Mucosa of rectum (tissue), 2 donors: ENCODE measurements around the gene DCLRE1A.

Source experiments
- H3K27ac ChIP-seq, 2 donors: one replicate each; pipeline ENCODE4 v1.7.0; 2013; ENCODE audit warnings: inconsistent platforms in 2 of 2, low read depth in 2 of 2, low read length in 2 of 2
- H3K27me3 ChIP-seq, 2 donors: one replicate each; pipeline ENCODE4 v1.7.0; 2013; ENCODE audit warnings: low read length in 2 of 2; ENCODE audit not compliant: control insufficient read depth in 2 of 2, insufficient read depth in 2 of 2
- H3K36me3 ChIP-seq, 2 donors: one replicate each; pipeline ENCODE4 v1.7.0; 2013; ENCODE audit warnings: low read length in 2 of 2; ENCODE audit not compliant: control insufficient read depth in 2 of 2, insufficient read depth in 2 of 2
- H3K4me1 ChIP-seq, 2 donors: one replicate each; pipeline ENCODE4 v1.7.0; 2013; ENCODE audit warnings: low read length in 2 of 2, mild to moderate bottlenecking in 1 of 2; ENCODE audit not compliant: control insufficient read depth in 2 of 2, insufficient read depth in 2 of 2
- H3K4me3 ChIP-seq, 2 donors: one replicate each; pipeline ENCODE4 v1.7.0; 2013; ENCODE audit warnings: low read length in 2 of 2
- H3K9ac ChIP-seq, 2 donors: one replicate each; pipeline ENCODE4 v1.7.0; 2013; ENCODE audit warnings: low read length in 2 of 2, low read depth in 1 of 2, mild to moderate bottlenecking in 1 of 2
- H3K9me3 ChIP-seq, 2 donors: one replicate each; pipeline ENCODE4 v1.7.0; 2013; ENCODE audit warnings: low read length in 2 of 2; ENCODE audit not compliant: control insufficient read depth in 2 of 2
- donor health status: healthy.
- donor health status: Normal muscosa, but diverticular disease.

DCLRE1A gene

DNA sequence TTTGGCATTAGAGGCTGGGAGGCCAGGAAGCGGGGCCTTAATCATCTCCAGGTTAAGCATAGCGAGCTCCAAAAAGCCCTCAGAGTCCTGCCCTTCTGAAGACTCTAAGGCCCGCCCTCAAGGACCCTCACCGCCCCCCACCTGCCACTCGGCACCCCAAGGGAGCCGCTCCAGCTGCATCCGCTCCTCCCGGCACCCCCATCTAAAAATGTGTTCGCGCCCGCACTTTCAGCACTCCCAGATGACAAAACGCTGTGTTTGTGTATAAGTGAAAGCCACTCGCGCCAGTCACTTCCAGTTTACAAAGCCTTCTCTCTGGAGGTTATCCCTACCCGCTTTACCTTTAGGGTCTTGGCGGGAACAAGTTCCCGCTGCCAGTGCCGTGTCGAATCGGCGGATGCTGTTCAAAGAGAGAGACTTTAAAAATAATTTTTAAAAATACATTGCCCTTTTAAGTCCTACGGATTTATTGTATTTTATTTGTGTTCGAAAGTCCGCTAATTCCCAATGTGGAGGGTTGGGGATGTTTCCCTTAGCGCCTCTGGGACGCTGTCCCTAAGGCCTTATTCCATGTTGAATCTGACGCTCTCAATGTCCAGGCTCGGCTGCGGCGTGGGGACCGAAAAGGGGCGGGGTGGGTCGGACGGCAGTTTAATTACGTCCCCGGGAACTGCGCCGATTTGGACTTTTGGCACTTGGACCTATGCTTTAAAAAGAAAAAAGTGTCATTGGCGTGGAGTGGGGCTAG lies at the start of gene DCLRE1A, which contains the start of gene NHLRC2:
TSS of gene DCLRE1A (minus strand) at position 70 of the 748 bp plus-strand sequence. CDS start 900 bp downstream, outside the sequence.
TSS of gene NHLRC2 (plus strand) at position 649 of the 748 bp plus-strand sequence. CDS start 212 bp downstream, outside the sequence.
- H3K9me3 ChIP-seq, result no peaks in the 10 kb centered on the region
- peak within 1 kb of the TSS; percentile 94 to 99 for H3K4me3 ChIP-seq
- no peaks in the 10 kb centered on the region for H3K27me3 ChIP-seq
- peaks cover 2 to 3% of the 10 kb centered on the region in 2 donors for H3K36me3 ChIP-seq
- H3K9ac ChIP-seq, result peak within 1 kb of the TSS; percentile 91 to 97
- peaks cover 10 to 11% of the 10 kb centered on the region in 2 donors for H3K4me1 ChIP-seq
- H3K27ac ChIP-seq, result peak within 1 kb of the TSS; percentile 83 to 86

DNA sequence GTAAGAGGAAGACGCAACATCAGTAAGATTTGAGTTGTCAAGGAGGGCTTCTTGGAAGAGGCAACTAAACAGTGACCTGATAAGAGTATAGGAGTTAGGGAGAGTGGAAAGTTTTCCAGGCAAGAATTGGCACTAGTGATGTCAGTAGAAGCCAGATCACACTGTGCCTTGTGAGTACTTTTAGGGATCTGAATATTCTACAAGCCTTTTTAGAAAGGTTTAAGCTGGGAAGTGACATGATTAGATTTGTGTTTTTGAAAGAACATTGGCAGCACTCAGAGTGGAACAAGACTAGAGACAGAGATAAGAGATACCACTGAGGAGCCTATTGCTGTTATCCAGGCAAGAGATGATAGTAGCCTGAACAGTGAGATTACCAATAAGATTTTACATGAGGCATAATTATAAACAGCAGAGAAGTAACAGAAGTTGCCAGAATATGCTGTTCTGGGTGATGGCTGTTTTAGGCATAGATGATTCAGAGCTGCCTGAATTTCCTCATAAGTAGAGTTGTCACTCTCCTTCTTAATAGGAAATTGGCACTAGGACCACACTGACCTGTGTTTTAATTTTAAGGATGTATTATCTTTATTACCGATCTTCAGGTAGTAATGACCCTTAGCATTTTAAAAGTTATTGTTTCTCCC lies 46.2 kb upstream of the DCLRE1A start:
- H3K27ac ChIP-seq, result no peak overlapping the region

DNA sequence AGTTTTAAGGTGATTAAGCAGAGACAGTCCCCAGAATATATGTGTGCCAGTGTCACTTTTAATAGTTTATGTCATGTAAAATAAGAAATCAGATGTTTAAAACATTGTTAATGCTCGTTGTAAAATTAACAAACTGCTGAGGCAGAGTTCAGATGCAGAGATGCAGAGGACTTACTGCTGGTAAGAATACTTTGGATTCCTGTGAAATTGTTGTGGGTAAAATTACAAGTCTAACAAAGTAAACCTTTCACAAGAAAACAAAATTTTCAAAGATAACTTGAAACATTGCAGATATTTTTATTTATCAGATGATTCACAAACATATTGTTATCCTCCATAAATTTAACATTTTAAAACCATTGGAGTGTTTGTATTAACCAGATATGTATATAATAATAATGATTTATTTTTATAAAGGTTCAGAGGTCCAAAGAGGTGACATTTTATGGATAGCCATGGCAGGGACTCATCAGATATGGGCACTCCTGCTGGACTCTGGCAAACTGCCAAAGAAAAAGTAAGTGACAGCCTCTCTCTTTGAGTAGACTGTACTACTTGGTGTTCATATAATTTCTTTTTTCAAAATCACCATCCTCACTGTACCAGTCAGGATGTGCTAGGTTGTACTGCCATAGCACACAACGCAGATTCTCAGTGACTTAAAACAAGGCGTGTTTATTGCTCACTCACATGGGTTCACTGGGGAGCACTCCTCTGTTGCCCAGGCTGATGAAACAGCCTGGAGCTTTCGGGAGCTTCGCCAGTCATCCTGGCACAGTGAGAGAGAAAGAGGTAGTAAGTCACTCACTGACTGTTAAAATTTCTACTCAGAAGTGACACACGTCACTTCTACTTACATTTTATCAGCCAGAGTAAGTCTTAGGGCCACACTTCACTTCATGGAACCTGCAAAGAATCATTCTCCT lies 44.1 kb upstream of the DCLRE1A start:
- Histone ChIP-seq H3K27me3 (no peaks in the 10 kb centered on the region), H3K9ac (no peak overlapping the region), H3K9me3 (no peaks in the 10 kb centered on the region), H3K4me1 (no peaks in the 10 kb centered on the region), H3K36me3 (peaks cover 15 to 26% of the 10 kb centered on the region in 2 donors), H3K27ac (no peak overlapping the region), H3K4me3 (no peak overlapping the region)

More for the DNA sequence above, 46.2 kb upstream of the DCLRE1A start:
- peaks cover 26 to 34% of the 10 kb centered on the region in 2 donors for H3K36me3 ChIP-seq
- H3K4me1 ChIP-seq, result no peaks in the 10 kb centered on the region
- no peak overlapping the region for H3K9ac ChIP-seq
- H3K4me3 ChIP-seq, result no peak overlapping the region
- H3K27me3 ChIP-seq, result no peaks in the 10 kb centered on the region
- H3K9me3 ChIP-seq, result no peaks in the 10 kb centered on the region

DNA sequence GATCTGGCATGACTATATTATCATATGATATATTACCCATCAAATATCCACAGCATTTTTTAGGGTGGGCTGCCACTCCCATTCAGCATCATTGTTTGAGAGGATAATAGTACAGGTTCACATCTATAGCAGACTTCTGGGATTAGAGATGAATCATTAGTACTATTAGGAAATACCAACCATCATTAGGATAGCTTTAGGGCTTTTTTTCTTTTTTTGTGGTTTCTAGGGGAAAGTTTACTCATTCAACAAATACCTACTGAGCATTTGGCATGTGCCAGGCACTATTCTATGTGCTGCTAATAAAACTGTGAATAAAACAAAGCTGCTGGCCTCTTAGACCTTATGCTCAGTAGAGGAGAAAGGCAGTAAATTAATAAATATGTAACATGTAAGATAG lies 41.1 kb upstream of the DCLRE1A start:
- Histone ChIP-seq H3K9me3 (no peaks in the 10 kb centered on the region), H3K27me3 (no peaks in the 10 kb centered on the region), H3K36me3 (peaks cover 10 to 17% of the 10 kb centered on the region in 2 donors), H3K9ac (no peak overlapping the region), H3K4me1 (no peaks in the 10 kb centered on the region), H3K27ac (no peak overlapping the region), H3K4me3 (no peak overlapping the region)

DNA sequence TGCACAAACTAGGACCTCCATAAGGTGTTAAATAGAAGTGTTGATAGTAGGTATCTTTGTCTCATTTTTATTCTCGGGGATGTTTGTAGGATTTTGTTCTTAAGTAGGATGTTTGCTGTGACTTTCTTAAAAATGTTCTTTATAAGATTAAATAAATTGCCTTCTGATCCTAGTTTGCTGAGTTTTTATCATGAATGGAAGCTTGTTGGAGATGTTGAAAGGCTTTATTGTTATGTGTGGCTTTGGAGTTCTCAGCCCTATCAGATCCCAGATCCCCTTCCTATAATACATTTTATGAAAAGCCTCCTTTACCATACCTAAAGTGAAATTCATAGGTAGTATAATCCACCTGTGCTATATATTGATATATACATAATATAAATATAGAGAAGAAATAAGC lies 40.7 kb upstream of the DCLRE1A start:
- no peaks in the 10 kb centered on the region for H3K9me3 ChIP-seq
- H3K9ac ChIP-seq, result no peak overlapping the region
- H3K4me3 ChIP-seq, result no peak overlapping the region
- no peaks in the 10 kb centered on the region for H3K27me3 ChIP-seq
- peaks cover 10 to 17% of the 10 kb centered on the region in 2 donors for H3K36me3 ChIP-seq
- no peaks in the 10 kb centered on the region for H3K4me1 ChIP-seq
- no peak overlapping the region for H3K27ac ChIP-seq

DNA sequence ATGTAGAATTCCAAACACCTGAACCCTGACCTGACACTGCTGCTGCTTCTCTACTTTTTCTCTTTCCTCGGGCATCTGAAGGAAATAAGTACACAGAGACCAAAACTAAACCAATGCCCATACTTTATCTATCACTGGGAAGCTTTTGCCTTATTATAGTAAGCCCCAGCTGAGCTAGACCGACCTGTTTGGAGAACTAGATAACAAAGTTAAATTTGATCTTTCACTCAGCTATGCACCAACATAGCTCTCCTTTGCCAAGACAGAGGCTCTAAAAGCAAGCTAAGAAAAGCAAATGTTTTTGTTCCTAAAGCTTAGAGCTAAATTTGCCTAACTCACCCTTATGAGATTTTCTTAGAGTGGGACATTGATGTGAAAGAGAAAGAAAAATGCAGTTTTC lies 39.7 kb upstream of the DCLRE1A start:
- H3K4me3 ChIP-seq, result no peak overlapping the region
- H3K4me1 ChIP-seq, result no peaks in the 10 kb centered on the region
- H3K9me3 ChIP-seq, result no peaks in the 10 kb centered on the region
- H3K36me3 ChIP-seq, result peaks cover 8 to 9% of the 10 kb centered on the region in 2 donors
- H3K27ac ChIP-seq, result no peak overlapping the region
- H3K9ac ChIP-seq, result no peak overlapping the region
- H3K27me3 ChIP-seq, result no peaks in the 10 kb centered on the region

DNA sequence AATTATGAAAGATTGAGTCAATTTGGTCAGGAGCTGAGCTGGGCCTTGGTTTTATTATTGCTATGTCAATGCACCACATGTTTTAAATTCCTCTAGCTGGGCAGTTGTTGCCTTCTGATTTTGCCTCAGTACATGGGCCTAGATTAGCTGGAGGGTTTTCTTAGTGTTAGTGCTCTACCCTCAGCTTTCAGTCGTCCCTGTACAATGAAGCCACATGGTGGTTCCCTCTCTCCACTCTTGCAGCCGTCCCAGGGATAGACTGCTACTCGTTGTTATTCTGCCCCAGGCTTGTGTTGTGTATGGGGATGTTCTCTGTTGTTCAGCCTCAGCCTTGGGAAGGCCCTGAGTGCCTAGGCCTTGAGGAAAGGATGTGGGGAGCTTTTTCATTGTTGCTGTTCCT lies 37.6 kb upstream of the DCLRE1A start:
- Histone ChIP-seq H3K9ac (no peak overlapping the region), H3K9me3 (no peaks in the 10 kb centered on the region), H3K36me3 (peaks cover 2 to 5% of the 10 kb centered on the region in 2 donors), H3K27me3 (no peaks in the 10 kb centered on the region), H3K4me3 (no peak overlapping the region), H3K27ac (no peak overlapping the region), H3K4me1 (no peaks in the 10 kb centered on the region)

DNA sequence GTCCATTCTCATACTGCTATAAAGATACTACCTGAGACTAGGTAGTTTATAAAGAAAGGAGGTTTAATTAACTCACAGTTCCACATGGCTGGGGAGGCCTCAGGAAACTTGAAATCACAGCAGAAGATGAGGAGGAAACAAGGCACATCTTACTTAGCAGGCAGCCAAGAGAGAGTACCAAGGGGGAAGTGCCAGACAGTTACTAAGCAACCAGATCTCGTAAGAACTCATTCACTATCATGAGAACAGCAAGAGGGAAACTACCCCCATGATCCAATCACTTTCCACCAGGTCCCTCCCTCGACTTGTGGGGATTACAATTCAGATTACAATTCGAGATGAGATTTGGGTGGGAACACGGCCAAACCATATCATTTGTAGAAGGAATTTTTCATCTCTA lies 36.9 kb upstream of the DCLRE1A start:
- Histone ChIP-seq H3K36me3 (peaks cover 2 to 5% of the 10 kb centered on the region in 2 donors), H3K9ac (no peak overlapping the region), H3K9me3 (no peaks in the 10 kb centered on the region), H3K27me3 (no peaks in the 10 kb centered on the region), H3K4me3 (no peak overlapping the region), H3K4me1 (no peaks in the 10 kb centered on the region), H3K27ac (no peak overlapping the region)

DNA sequence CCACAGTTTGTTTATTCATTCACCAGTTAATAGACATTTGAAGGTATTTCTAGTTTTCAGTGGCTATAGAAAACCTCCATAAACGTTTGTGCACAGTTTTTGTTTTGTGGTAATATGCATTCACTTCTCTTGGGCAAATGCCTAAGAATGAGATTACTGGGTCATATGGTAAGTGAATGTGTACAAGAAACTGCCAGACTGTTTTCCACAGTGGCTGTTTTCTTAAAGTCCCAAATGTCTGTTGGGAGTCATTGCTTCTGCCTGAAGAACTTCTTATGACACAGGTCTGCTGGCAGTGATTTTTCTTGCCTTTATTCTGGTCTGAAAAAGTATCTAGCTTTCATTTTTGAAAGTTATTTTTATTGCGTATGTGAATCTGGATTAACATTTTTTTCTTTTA lies 36.0 kb upstream of the DCLRE1A start:
- no peak overlapping the region for H3K4me3 ChIP-seq
- H3K4me1 ChIP-seq, result no peaks in the 10 kb centered on the region
- H3K27ac ChIP-seq, result no peak overlapping the region
- no peak overlapping the region for H3K9ac ChIP-seq
- peaks cover 0 to 5% of the 10 kb centered on the region in 2 donors for H3K36me3 ChIP-seq
- H3K9me3 ChIP-seq, result no peaks in the 10 kb centered on the region
- no peaks in the 10 kb centered on the region for H3K27me3 ChIP-seq
